K562 (cell line): ENCODE data around the gene MATK. TPM values are rescaled to one million over a fixed set of nuclear protein-coding genes. Genes with fewer than 3 reads are reported as not detected.
A peak's percentile ranks its signal among the peaks of the same experiment; 100 is the strongest.

Source experiments
- ARID1B ChIP-seq: fragments of 450-650 bp; IDR thresholded peaks from 2 replicates; pipeline ENCODE4 v1.6.1; 2016; ENCODE audit warnings: antibody characterized with exemption, mild to moderate bottlenecking, inconsistent platforms
- CAMTA2 ChIP-seq: fragments of 250-450 bp; sonication (Bioruptor Pico); conservative IDR thresholded peaks from 2 replicates; pipeline ENCODE4 v1.5.1; 2022
- CXXC5 ChIP-seq: fragments of 250-450 bp; sonication (Bioruptor Pico); IDR thresholded peaks from 2 replicates; pipeline ENCODE4 v1.8.0; 2022; ENCODE audit warnings: inconsistent platforms, mild to moderate bottlenecking, moderate library complexity
- FOXK1 ChIP-seq: sonication (generic); formaldehyde crosslinking; IDR thresholded peaks from 2 replicates; pipeline ENCODE4 v1.8.0; 2022; ENCODE audit warnings: missing genetic modification reagents, mild to moderate bottlenecking, borderline replicate concordance
- FOXP1 ChIP-seq: sonication (generic); formaldehyde crosslinking; IDR thresholded peaks from 2 replicates; pipeline ENCODE4 v1.8.0; 2022; ENCODE audit warnings: mild to moderate bottlenecking, missing genetic modification reagents
- FOXP4 ChIP-seq: sonication (generic); formaldehyde crosslinking; IDR thresholded peaks from 2 replicates; pipeline ENCODE4 v1.8.0; 2022; ENCODE audit warnings: mild to moderate bottlenecking, missing genetic modification reagents, borderline replicate concordance
- HDAC1 ChIP-seq, 2 experiments: fragments of 450-650 bp; IDR thresholded peaks; 2 replicates each; pipeline ENCODE4 v1.6.1; 2016 to 2017; ENCODE audit warnings: inconsistent platforms in 1 of 2, mild to moderate bottlenecking in 1 of 2, moderate library complexity in 1 of 2
- HDAC2 ChIP-seq: fragments of 450-650 bp; IDR thresholded peaks from 2 replicates; pipeline ENCODE4 v1.6.1; 2016; ENCODE audit warnings: mild to moderate bottlenecking
- HDGF ChIP-seq: fragments of 450-650 bp; IDR thresholded peaks from 2 replicates; pipeline ENCODE4 v1.6.1; 2016
- L3MBTL2 ChIP-seq: fragments of 450-650 bp; IDR thresholded peaks from 2 replicates; pipeline ENCODE4 v1.6.1; 2016; ENCODE audit warnings: mild to moderate bottlenecking, moderate library complexity
- NCOA4 ChIP-seq: fragments of 450-650 bp; IDR thresholded peaks from 2 replicates; pipeline ENCODE4 v1.6.1; 2018; ENCODE audit warnings: mild to moderate bottlenecking; ENCODE audit not compliant: partially characterized antibody
- NFATC3 ChIP-seq: fragments of 450-650 bp; IDR thresholded peaks from 2 replicates; pipeline ENCODE4 v1.6.1; 2017; ENCODE audit warnings: mild to moderate bottlenecking
- POU5F1 ChIP-seq: fragments of 150-350 bp; IDR thresholded peaks from 2 replicates; pipeline ENCODE4 v1.6.1; 2014; ENCODE audit warnings: borderline replicate concordance, low read length, low read depth, mild to moderate bottlenecking; ENCODE audit not compliant: partially characterized antibody
- RCOR1 ChIP-seq, 2 experiments: IDR thresholded peaks; 2 replicates each; pipeline ENCODE4 v1.6.1; 2012; ENCODE audit warnings: low read depth in 2 of 2, low read length in 2 of 2, borderline replicate concordance in 1 of 2, improper control_type of control experiment in 1 of 2
- RUNX1 ChIP-seq: sonication (generic); IDR thresholded peaks from 2 replicates; pipeline ENCODE4 v1.6.1; 2016; ENCODE audit warnings: antibody characterized with exemption, low read depth
- SNIP1 ChIP-seq: fragments of 450-650 bp; IDR thresholded peaks from 2 replicates; pipeline ENCODE4 v1.7.1; 2017; ENCODE audit warnings: low read depth, mild to moderate bottlenecking
- TRIM25 ChIP-seq: fragments of 450-650 bp; IDR thresholded peaks from 2 replicates; pipeline ENCODE4 v1.7.0; 2016; ENCODE audit warnings: borderline replicate concordance
- VEZF1 ChIP-seq: fragments of 200-800 bp; sonication (Bioruptor generic); IDR thresholded peaks from 2 replicates; pipeline ENCODE4 v1.6.1; 2017; ENCODE audit warnings: missing genetic modification characterization, missing compliant biosample characterization
- ZNF174 ChIP-seq: fragments of 250-450 bp; sonication (Bioruptor Pico); IDR thresholded peaks from 2 replicates; pipeline ENCODE4 v1.4.0; 2020; ENCODE audit warnings: mild to moderate bottlenecking
- ZNF398 ChIP-seq: fragments of 250-450 bp; sonication (Bioruptor Pico); IDR thresholded peaks from 2 replicates; pipeline ENCODE4 v1.8.0; 2021; ENCODE audit warnings: moderate library complexity, mild to moderate bottlenecking, inconsistent platforms
- ZNF740 ChIP-seq, 3 experiments: fragments of 200-800 bp in 1 of 3; sonication (Bioruptor generic) in 1 of 3; sonication (generic) in 1 of 3; formaldehyde crosslinking in 1 of 3; IDR thresholded peaks; 2 replicates each; pipeline versions ENCODE4 v1.6.1 to v1.8.0; 2016 to 2022; ENCODE audit warnings: mild to moderate bottlenecking in 2 of 3, missing compliant biosample characterization in 2 of 3, missing genetic modification characterization in 2 of 3, missing genetic modification reagents in 1 of 3
- polyA plus RNA-seq, 8 experiments: library from polyadenylated mRNA; depleted of rRNA in 4 of 8; stranded (reverse) in 5 of 8; unstranded in 3 of 8; fragments of >200 nt; fragmentation: Nextera tagmentation in 2 of 8; fragmentation: Illumina TruSeq in 1 of 8; extraction: Ambion mirVana in 2 of 8; extraction: Trizol in 1 of 8; gene quantifications; 2 replicates each; pipeline versions ENCODE4 v1.2.1 to v1.2.3, GENCODE V29; 2011 to 2014; ENCODE audit warnings: inconsistent platforms in 1 of 8, missing spikeins in 1 of 8
- total RNA-seq, 7 experiments: library from RNA; depleted of rRNA in 6 of 7; stranded (reverse); fragments of >200 nt in 6 of 7; fragmentation: Illumina TruSeq in 2 of 7; extraction: Trizol in 2 of 7; gene quantifications; 2 replicates each; pipeline versions ENCODE4 v1.2.1 to v1.2.3, GENCODE V29; 2011 to 2021; ENCODE audit warnings: low replicate concordance in 1 of 7

Gene MATK
- total and polyA plus RNA-seq, 9 of the 15 experiments (the other 6 are each of a cell fraction or from before 2014, with no cell fraction given): 0.08 to 41.5 (median 21.4) TPM

- TF ChIP-seq VEZF1 (CRISPR knock-in tag): peak; percentile 40; the same call in 1 of the 2 replicates
- TF ChIP-seq TRIM25: no peak
- peak in 1 of 2 experiments; percentile 64; a peak in 2 of 4 replicates for TF ChIP-seq HDAC1 (IDR thresholded peaks at IDR 0.05)
- TF ChIP-seq POU5F1: no peak
- TF ChIP-seq ARID1B: peak; percentile 33; the same call in 1 of the 2 replicates
- peak; percentile 98 for TF ChIP-seq L3MBTL2
- no peak for TF ChIP-seq NFATC3
- peak; percentile 48; the same call in 1 of the 2 replicates for TF ChIP-seq FOXK1 (CRISPR knock-in tag)
- no peak for TF ChIP-seq ZNF174 (CRISPR knock-in tag)
- peak; percentile 98 for TF ChIP-seq CXXC5
- peak in 1 of 2 experiments; percentile 45; a peak in 2 of 4 replicates for TF ChIP-seq RCOR1 (IDR thresholded peaks at IDR 0.05; ENCODE audit: borderline replicate concordance in 1 of 2, low read depth in 2 of 2, low read length in 2 of 2)
- TF ChIP-seq HDGF: no peak
- TF ChIP-seq HDAC2: no peak
- TF ChIP-seq CAMTA2 (CRISPR knock-in tag): no peak
- TF ChIP-seq NCOA4: no peak
- TF ChIP-seq FOXP4 (CRISPR knock-in tag): no peak
- no peak for TF ChIP-seq ZNF398 (CRISPR knock-in tag)
- no peak for TF ChIP-seq SNIP1
- no peak for TF ChIP-seq RUNX1
- TF ChIP-seq FOXP1: peak; percentile 85; the same call in 1 of the 2 replicates
- TF ChIP-seq ZNF740 (CRISPR knock-in tag; IDR thresholded peaks at IDR 0.05): peak; percentile 63; the same call in 1 of the 2 replicates
- no peak for TF ChIP-seq ZNF740 (tag; IDR thresholded peaks at IDR 0.05)
Measured at GRCh38 chr19:3821857-3822364, 35.7 kb upstream of the MATK start (continued).
